ENCODE data around the gene AHI1.

Gene AHI1

GRCh38 chr6:135520781-135521180 lies 23.2 kb upstream of the AHI1 start:
- no peak overlapping the region for H3K27ac ChIP-seq (ENCODE audit: extremely low read depth, low read depth, low read length)

GRCh38 chr6:135519348-135519747 lies 21.8 kb upstream of the AHI1 start:
- ChIA-PET CTCF (interaction anchor here (0.6 to 1.9 kb wide), 5 partner anchors 13 to 707 kb away, joined by 3 to 12 read pairs (median 5); no protein-coding TSS in a partner anchor), POLR2A (interaction anchor here (0.6 kb wide), 1 partner anchor 457 kb away, joined by 3 read pairs; no protein-coding TSS in a partner anchor)
- H3K9me3 ChIP-seq (ENCODE audit: control insufficient read depth, insufficient read depth, low read depth, low read length) = no peaks in the 10 kb centered on the region
- no peaks in the 10 kb centered on the region for H3K36me3 ChIP-seq (ENCODE audit: control insufficient read depth in 2 of 2, insufficient read depth in 1 of 2, low read length in 2 of 2)
- no peaks in the 10 kb centered on the region for H3K4me1 ChIP-seq (ENCODE audit: control insufficient read depth, insufficient read depth, low read length)
- TF ChIP-seq ZNF521 (tag by site-specific recombination; IDR thresholded peaks at IDR 0.05) (no peak), ZBTB49 (tag by site-specific recombination; IDR thresholded peaks at IDR 0.05; ENCODE audit: low read depth) (no peak)
- no peak overlapping the region for H3K27ac ChIP-seq (ENCODE audit: extremely low read depth, low read depth, low read length)
- H3K4me3 ChIP-seq (ENCODE audit: low read depth, low read length) = no peak overlapping the region

More at GRCh38 chr6:135520781-135521180, 23.2 kb upstream of the AHI1 start:
- POLR2A ChIA-PET = no interaction called here
- TF ChIP-seq PRDM4 (tag by site-specific recombination; IDR thresholded peaks at IDR 0.05) = peak; percentile 32; the same call in 1 of the 2 replicates
- no peak for TF ChIP-seq ZNF140 (tag by site-specific recombination; IDR thresholded peaks at IDR 0.05)
- H3K36me3 ChIP-seq (ENCODE audit: control insufficient read depth in 2 of 2, insufficient read depth in 1 of 2, low read length in 2 of 2) = no peaks in the 10 kb centered on the region
- no peaks in the 10 kb centered on the region for H3K4me1 ChIP-seq (ENCODE audit: control insufficient read depth, insufficient read depth, low read length)
- H3K4me3 ChIP-seq (ENCODE audit: low read depth, low read length) = no peak overlapping the region
- H3K9me3 ChIP-seq (ENCODE audit: control insufficient read depth, insufficient read depth, low read depth, low read length) = no peaks in the 10 kb centered on the region
- CTCF ChIA-PET = interaction anchor here (0.5 to 1.9 kb wide), 5 partner anchors 15 to 705 kb away, joined by 3 to 12 read pairs (median 5); no protein-coding TSS in a partner anchor

GRCh38 chr6:135517527-135517926 lies 20.0 kb upstream of the AHI1 start:
- TF ChIP-seq ZNF548 (tag by site-specific recombination; IDR thresholded peaks at IDR 0.05) (no peak), ZNF223 (tag by site-specific recombination; IDR thresholded peaks at IDR 0.05) (no peak), SP7 (tag by site-specific recombination; IDR thresholded peaks at IDR 0.05) (no peak), ZNF623 (tag by site-specific recombination; IDR thresholded peaks at IDR 0.05) (no peak)
- no peaks in the 10 kb centered on the region for H3K9me3 ChIP-seq (ENCODE audit: control insufficient read depth, insufficient read depth, low read depth, low read length)
- no peaks in the 10 kb centered on the region for H3K4me1 ChIP-seq (ENCODE audit: control insufficient read depth, insufficient read depth, low read length)
- no peak overlapping the region for H3K27ac ChIP-seq (ENCODE audit: extremely low read depth, low read depth, low read length)
- H3K4me3 ChIP-seq (ENCODE audit: low read depth, low read length) = no peak overlapping the region
- no peaks in the 10 kb centered on the region for H3K36me3 ChIP-seq (ENCODE audit: control insufficient read depth in 2 of 2, insufficient read depth in 1 of 2, low read length in 2 of 2)
- ChIA-PET CTCF (interaction anchor here (2.5 kb wide), 1 partner anchor 11 kb away, joined by 19 read pairs; no protein-coding TSS in a partner anchor), POLR2A (interaction anchor here (0.6 to 1.1 kb wide), 3 partner anchors 19 to 897 kb away, joined by 3 to 7 read pairs (median 5); no protein-coding TSS in a partner anchor)

- ChIA-PET CTCF (no interaction called here), POLR2A (no interaction called here)
- Histone ChIP-seq H3K9me3 (ENCODE audit: control insufficient read depth, insufficient read depth, low read depth, low read length) (no peaks in the 10 kb centered on the region), H3K36me3 (ENCODE audit: control insufficient read depth in 2 of 2, insufficient read depth in 1 of 2, low read length in 2 of 2) (no peaks in the 10 kb centered on the region), H3K4me3 (ENCODE audit: low read depth, low read length) (no peak overlapping the region), H3K4me1 (ENCODE audit: control insufficient read depth, insufficient read depth, low read length) (no peaks in the 10 kb centered on the region), H3K27ac (ENCODE audit: extremely low read depth, low read depth, low read length) (no peak overlapping the region)
- TF ChIP-seq ZNF610 (tag by site-specific recombination; IDR thresholded peaks at IDR 0.05; ENCODE audit: borderline replicate concordance) (no peak), ZNF670 (tag by site-specific recombination; IDR thresholded peaks at IDR 0.05; ENCODE audit: low read depth) (no peak), ZNF18 (tag by site-specific recombination; IDR thresholded peaks at IDR 0.05) (no peak), ZNF214 (tag by site-specific recombination; IDR thresholded peaks at IDR 0.05; ENCODE audit: borderline replicate concordance) (no peak), ZNF16 (tag by site-specific recombination; IDR thresholded peaks at IDR 0.05; ENCODE audit: low read depth) (no peak), KLF10 (tag by site-specific recombination; IDR thresholded peaks at IDR 0.05) (no peak), EGR2 (tag by site-specific recombination; IDR thresholded peaks at IDR 0.05; ENCODE audit: low read depth) (no peak), HOXD13 (CRISPR knock-in tag; IDR thresholded peaks at IDR 0.05; ENCODE audit: borderline replicate concordance) (no peak), ZNF416 (tag by site-specific recombination; IDR thresholded peaks at IDR 0.05) (no peak), ZBTB48 (tag by site-specific recombination; IDR thresholded peaks at IDR 0.05) (no peak), ZNF146 (tag by site-specific recombination; IDR thresholded peaks at IDR 0.05) (no peak), FEZF1 (tag by site-specific recombination; IDR thresholded peaks at IDR 0.05) (no peak), MEIS1 (CRISPR knock-in tag; IDR thresholded peaks at IDR 0.05; ENCODE audit: borderline replicate concordance) (no peak), ZNF830 (tag by site-specific recombination; IDR thresholded peaks at IDR 0.05; ENCODE audit: low read depth) (no peak), ZNF248 (tag by site-specific recombination; IDR thresholded peaks at IDR 0.05) (no peak)
Measured at GRCh38 chr6:135514706-135515105, 17.2 kb upstream of the AHI1 start.

All from HEK293 (cell line).